WERI-Rb-1 (cell line): ENCODE data around the gene KCNJ15.

Source experiments
- DNase-seq: peaks from one replicate; pipeline ENCODE4 v3.0.0-alpha.2; 2020
- H3K27ac ChIP-seq: fragments of 250-450 bp; sonication (Bioruptor Pico); 2 replicates; pipeline ENCODE4 v1.5.1; 2020; ENCODE audit warnings: mild to moderate bottlenecking, moderate library complexity
- H3K27me3 ChIP-seq: fragments of 250-450 bp; sonication (Bioruptor Pico); 2 replicates; pipeline ENCODE4 v1.5.1; 2021; ENCODE audit warnings: mild to moderate bottlenecking, low read depth, moderate library complexity; ENCODE audit not compliant: insufficient read depth, severe bottlenecking
- H3K36me3 ChIP-seq: fragments of 250-450 bp; sonication (Bioruptor Pico); 2 replicates; pipeline ENCODE4 v1.5.1; 2020; ENCODE audit warnings: mild to moderate bottlenecking, moderate library complexity
- H3K4me3 ChIP-seq: 2 replicates; pipeline ENCODE4 v1.5.1; 2011; ENCODE audit warnings: low read depth, mild to moderate bottlenecking, control low read depth, low read length
- H3K9me3 ChIP-seq: fragments of 250-450 bp; sonication (Bioruptor Pico); 2 replicates; pipeline ENCODE4 v1.5.1; 2021; ENCODE audit warnings: mild to moderate bottlenecking, moderate library complexity; ENCODE audit not compliant: severe bottlenecking
- CTCF ChIP-seq: IDR thresholded peaks from 2 replicates; pipeline ENCODE4 v1.5.1; 2011; ENCODE audit warnings: low read depth, mild to moderate bottlenecking, control low read depth, inconsistent platforms, low read length

The KCNJ15 gene

GRCh38 chr21:38321568-38321967, 64.8 kb downstream of the KCNJ15 start:
- Histone ChIP-seq H3K27me3 (no peaks in the 10 kb centered on the region), H3K27ac (no peak overlapping the region), H3K9me3 (no peaks in the 10 kb centered on the region), H3K36me3 (no peaks in the 10 kb centered on the region), H3K4me3 (no peak overlapping the region)
- TF ChIP-seq CTCF: no peak
- no peak for DNase-seq

- Histone ChIP-seq H3K9me3 (no peaks in the 10 kb centered on the region), H3K27me3 (no peaks in the 10 kb centered on the region), H3K4me3 (no peak overlapping the region), H3K36me3 (no peaks in the 10 kb centered on the region), H3K27ac (no peak overlapping the region)
- no peak for TF ChIP-seq CTCF
- DNase-seq: no peak
Measured at GRCh38 chr21:38322311-38322950, 65.6 kb downstream of the KCNJ15 start.

- H3K9me3 ChIP-seq: no peaks in the 10 kb centered on the region
- no peak for TF ChIP-seq CTCF
- H3K27ac ChIP-seq: no peak overlapping the region
- H3K36me3 ChIP-seq: no peaks in the 10 kb centered on the region
- no peaks in the 10 kb centered on the region for H3K27me3 ChIP-seq
- no peak for DNase-seq
- no peak overlapping the region for H3K4me3 ChIP-seq
Measured at GRCh38 chr21:38323721-38324531, 67.1 kb downstream of the KCNJ15 start.

GRCh38 chr21:38325216-38325615, 68.4 kb downstream of the KCNJ15 start:
- no peaks in the 10 kb centered on the region for H3K27me3 ChIP-seq
- no peak for TF ChIP-seq CTCF
- no peaks in the 10 kb centered on the region for H3K36me3 ChIP-seq
- no peak for DNase-seq
- no peak overlapping the region for H3K4me3 ChIP-seq
- no peak overlapping the region for H3K27ac ChIP-seq
- H3K9me3 ChIP-seq: no peaks in the 10 kb centered on the region

GRCh38 chr21:38325731-38326420, 69.1 kb downstream of the KCNJ15 start:
- no peaks in the 10 kb centered on the region for H3K9me3 ChIP-seq
- H3K27me3 ChIP-seq: no peaks in the 10 kb centered on the region
- no peak overlapping the region for H3K27ac ChIP-seq
- no peak for TF ChIP-seq CTCF
- no peak overlapping the region for H3K4me3 ChIP-seq
- H3K36me3 ChIP-seq: no peaks in the 10 kb centered on the region
- DNase-seq: no peak
